Calu3 (cell line): ENCODE results near the gene LY6G6D. TPM values are rescaled to one million over a fixed set of nuclear protein-coding genes. Genes with fewer than 3 reads are reported as not detected.

ENCODE experiments used
- BruUV-seq: library from RNA; stranded (reverse); fragments of 400-500 nt; replicated peaks from 2 replicates; lab custom pipeline; 2021; lab: Mats Ljungman, UMichigan
- CTCF ChIA-PET: fragments of 300-600 bp; sonication (Branson Sonifier 250); formaldehyde crosslinking; loops from one replicate; lab custom pipeline; 2022; ENCODE audit warnings: antibody characterized with exemption; lab: Charles Lee
- DNase-seq: peaks from one replicate; pipeline ENCODE4 v3.0.0; 2022
- H3K27ac Mint-ChIP-seq: one replicate; pipeline ENCODE4 v1.8.0; 2022; ENCODE audit warnings: mixed read lengths; ENCODE audit not compliant: unreplicated experiment
- H3K27me3 Mint-ChIP-seq: one replicate; pipeline ENCODE4 v1.8.0; 2022; ENCODE audit warnings: mixed read lengths; ENCODE audit not compliant: unreplicated experiment
- H3K36me3 Mint-ChIP-seq: one replicate; pipeline ENCODE4 v1.8.0; 2022; ENCODE audit warnings: mild to moderate bottlenecking, moderate library complexity, mixed read lengths; ENCODE audit not compliant: insufficient read depth, unreplicated experiment
- H3K4me1 Mint-ChIP-seq: one replicate; pipeline ENCODE4 v1.8.0; 2022; ENCODE audit warnings: mild to moderate bottlenecking, low read depth, mixed read lengths; ENCODE audit not compliant: unreplicated experiment
- H3K4me3 Mint-ChIP-seq: one replicate; pipeline ENCODE4 v1.8.0; 2022; ENCODE audit warnings: mild to moderate bottlenecking, low read depth, moderate library complexity, mixed read lengths; ENCODE audit not compliant: unreplicated experiment
- H3K9me3 Mint-ChIP-seq: one replicate; pipeline ENCODE4 v1.8.0; 2022; ENCODE audit warnings: low read depth, mixed read lengths; ENCODE audit not compliant: unreplicated experiment
- intact Hi-C: fragments of 100-400 bp; cut with micrococcal nuclease; formaldehyde crosslinking; loops from one replicate; pipeline ENCODE4 v1.10.0; 2022; ENCODE audit not compliant: unreplicated experiment
- total RNA-seq: library from RNA; stranded (reverse); gene quantifications from 2 replicates; pipeline ENCODE4 v1.2.3, GENCODE V29; 2022
- TF ChIP-seq, protein P1 (sequence below): fragments of 200-600 bp; IDR thresholded peaks from one replicate; pipeline ENCODE4 v1.8.0; 2022; ENCODE audit warnings: antibody characterized with exemption; ENCODE audit not compliant: unreplicated experiment

Gene LY6G6D
- total RNA-seq, 1 experiment from 2014 or later: not detected

DNA sequence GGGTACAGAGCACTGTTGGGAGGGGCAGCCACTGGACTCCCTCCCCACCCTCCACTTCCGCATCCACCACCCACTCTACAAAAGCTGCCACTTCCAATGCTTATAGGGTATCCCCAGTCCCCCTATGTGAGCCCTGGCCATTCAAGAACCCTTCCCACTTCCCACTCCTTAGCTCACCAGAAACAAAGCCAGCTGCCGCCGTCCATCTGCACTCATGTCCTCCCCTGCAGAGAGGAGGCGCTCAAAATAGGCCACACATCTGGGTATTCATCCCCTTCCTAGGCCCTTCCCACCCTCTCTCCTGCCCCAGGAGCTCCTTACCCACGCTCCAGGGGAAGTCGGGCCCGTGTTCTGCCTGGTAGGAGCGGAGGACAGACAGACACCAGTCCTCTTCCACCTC is 27.8 kb upstream of the LY6G6D start:
- BruUV-seq: no TSS peak
- H3K27ac Mint-ChIP-seq: no peak overlapping the region
- H3K4me1 Mint-ChIP-seq: peaks cover 25% of the 10 kb centered on the region
- H3K27me3 Mint-ChIP-seq: no peaks in the 10 kb centered on the region
- no peak overlapping the region for H3K4me3 Mint-ChIP-seq
- CTCF ChIA-PET: no interaction called here
- DNase-seq: no peak
- TF ChIP-seq, protein P1, sequence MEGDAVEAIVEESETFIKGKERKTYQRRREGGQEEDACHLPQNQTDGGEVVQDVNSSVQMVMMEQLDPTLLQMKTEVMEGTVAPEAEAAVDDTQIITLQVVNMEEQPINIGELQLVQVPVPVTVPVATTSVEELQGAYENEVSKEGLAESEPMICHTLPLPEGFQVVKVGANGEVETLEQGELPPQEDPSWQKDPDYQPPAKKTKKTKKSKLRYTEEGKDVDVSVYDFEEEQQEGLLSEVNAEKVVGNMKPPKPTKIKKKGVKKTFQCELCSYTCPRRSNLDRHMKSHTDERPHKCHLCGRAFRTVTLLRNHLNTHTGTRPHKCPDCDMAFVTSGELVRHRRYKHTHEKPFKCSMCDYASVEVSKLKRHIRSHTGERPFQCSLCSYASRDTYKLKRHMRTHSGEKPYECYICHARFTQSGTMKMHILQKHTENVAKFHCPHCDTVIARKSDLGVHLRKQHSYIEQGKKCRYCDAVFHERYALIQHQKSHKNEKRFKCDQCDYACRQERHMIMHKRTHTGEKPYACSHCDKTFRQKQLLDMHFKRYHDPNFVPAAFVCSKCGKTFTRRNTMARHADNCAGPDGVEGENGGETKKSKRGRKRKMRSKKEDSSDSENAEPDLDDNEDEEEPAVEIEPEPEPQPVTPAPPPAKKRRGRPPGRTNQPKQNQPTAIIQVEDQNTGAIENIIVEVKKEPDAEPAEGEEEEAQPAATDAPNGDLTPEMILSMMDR: no peak
- H3K9me3 Mint-ChIP-seq: no peaks in the 10 kb centered on the region
- intact Hi-C loops: no loop called here
- peaks cover 44% of the 10 kb centered on the region for H3K36me3 Mint-ChIP-seq

DNA sequence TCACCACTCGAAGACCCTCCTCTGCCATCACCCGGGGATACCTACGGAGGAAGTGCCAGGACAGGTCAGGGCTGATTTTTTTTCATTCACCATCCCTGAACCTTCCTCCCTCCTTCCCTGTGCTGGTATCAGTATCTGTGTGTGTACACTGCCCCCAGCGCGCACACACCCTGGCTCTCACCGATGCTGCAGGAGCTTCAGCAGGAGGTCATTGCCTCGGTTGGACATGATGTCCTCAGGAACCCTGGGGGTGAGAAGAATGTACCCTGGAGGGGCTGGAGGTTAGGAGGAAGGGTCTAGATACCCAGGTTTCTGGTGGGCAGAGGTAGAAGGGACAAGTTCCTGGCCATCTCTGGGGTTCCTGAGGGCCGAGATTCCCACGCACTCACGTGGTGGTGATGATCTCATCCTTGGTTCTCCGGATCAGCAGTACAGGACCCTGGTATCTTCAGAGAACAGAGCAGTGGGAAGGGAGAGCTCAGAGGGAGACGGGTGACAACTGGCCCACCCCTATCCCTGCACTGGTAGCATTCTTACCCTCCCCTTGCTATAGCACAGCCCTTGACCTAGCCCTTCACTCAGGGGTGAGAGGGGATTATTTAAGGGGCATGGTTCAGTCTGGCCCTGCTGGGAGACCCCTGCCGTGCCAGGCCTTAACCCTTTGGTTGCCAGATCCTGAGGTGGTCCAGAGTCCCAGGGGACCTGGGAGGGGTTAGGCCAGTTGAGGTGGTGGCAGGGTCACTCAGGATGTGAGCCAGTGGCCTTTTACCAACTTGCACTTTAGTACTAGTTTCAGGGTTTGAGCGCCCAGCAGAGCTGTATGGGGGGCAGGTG is 27.1 kb upstream of the LY6G6D start:
- TF ChIP-seq, protein P1: no peak
- Mint-ChIP-seq H3K27me3 (no peaks in the 10 kb centered on the region), H3K4me1 (peaks cover 22% of the 10 kb centered on the region), H3K4me3 (no peak overlapping the region), H3K9me3 (no peaks in the 10 kb centered on the region), H3K27ac (no peak overlapping the region), H3K36me3 (peaks cover 45% of the 10 kb centered on the region)
- intact Hi-C loops: no loop called here
- CTCF ChIA-PET: no interaction called here
- no TSS peak for BruUV-seq
- DNase-seq: no peak

DNA sequence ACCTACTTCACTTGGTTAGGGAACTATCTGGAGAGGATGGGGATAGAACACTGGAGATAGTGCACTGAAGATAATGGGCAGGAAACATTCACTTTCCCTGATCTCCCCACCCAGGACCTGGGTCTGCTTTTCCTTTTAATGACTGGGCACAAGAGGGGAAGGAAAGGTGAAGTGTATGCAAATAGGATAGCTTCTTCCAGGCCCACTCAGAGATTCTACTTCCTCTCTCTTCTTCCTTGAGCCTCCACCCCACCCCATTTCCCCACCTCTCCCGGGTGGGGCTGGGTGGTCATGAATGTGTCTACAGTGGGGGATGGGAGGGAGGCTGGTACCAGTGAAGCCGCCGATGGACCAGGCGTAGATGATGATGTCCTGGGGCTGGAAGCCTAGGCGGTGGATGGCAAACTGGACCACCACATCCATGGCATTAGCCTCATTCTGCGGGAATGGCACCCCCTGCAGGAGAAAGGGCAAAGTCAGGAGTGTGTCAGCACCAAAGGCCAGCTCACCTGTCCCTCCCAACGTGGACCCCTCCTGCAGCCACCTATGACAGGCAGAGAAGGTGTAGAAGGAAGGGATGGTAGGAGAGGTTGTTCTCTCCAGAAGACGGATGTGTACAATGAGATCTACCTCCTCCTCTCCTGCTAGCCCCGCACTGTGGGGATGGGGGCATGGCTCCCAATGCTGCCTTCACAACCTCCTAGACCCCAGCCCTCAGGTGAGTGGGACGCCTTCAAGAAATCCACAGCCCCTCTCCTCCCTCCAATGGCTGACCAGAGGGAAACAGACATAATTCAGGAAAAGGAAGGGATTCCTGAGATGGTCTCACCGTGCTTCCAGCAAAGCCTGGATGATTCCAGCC is 25.7 kb upstream of the LY6G6D start:
- BruUV-seq: no TSS peak
- CTCF ChIA-PET: interaction anchor here (1.0 to 2.6 kb wide), 7 partner anchors 8 to 86 kb away, joined by 3 to 8 read pairs (median 4); partner anchors contain the start of genes LY6G5C and MSH5
- H3K27ac Mint-ChIP-seq: no peak overlapping the region
- H3K9me3 Mint-ChIP-seq: no peaks in the 10 kb centered on the region
- DNase-seq: peak; percentile 43
- no peak overlapping the region for H3K4me3 Mint-ChIP-seq
- TF ChIP-seq, protein P1: peak; percentile 44
- H3K27me3 Mint-ChIP-seq: no peaks in the 10 kb centered on the region
- peaks cover 16% of the 10 kb centered on the region for H3K4me1 Mint-ChIP-seq
- intact Hi-C loops: no loop called here
- H3K36me3 Mint-ChIP-seq: peaks cover 46% of the 10 kb centered on the region

DNA sequence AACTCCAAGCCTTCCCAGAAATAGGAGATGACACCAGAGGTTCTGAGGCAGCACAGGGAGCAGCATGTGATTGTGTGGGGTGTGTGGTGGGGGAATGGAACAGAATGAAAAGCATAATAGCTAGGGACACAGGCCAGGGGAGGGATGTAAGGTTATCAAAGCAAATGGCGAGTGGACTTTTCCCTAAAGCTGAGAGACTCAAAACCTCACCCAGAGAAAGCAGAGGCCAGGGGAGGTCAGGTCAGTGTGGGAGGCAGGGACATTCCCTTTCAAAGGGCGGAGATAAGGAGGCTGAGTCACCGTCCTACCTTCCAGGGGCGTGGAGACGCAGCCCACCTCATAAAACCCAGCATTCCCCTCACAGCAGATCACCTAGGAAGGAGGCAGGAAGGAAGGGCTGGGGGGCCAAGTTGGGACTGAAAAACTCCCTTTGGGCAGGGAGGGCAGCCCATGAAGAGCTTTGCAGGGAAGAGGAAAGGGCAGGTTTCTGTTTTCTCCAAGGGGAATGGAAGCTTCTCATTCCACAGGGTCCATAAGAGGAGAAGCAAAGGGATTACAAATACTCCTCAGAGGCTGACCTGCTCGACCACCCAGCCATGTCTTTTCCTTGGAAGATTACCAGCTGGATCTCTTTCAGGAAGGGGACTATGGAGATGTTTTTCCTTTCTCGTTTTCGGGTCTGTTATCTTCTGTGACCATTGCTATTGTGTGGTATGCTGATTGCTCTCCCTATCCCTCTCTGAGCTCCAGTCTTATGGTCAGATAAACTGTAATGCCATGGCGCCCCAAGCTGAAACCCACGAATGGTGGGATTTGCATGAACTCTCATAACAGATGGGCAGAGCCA is 24.7 kb upstream of the LY6G6D start:
- DNase-seq: peak; percentile 27
- TF ChIP-seq, protein P1: no peak
- CTCF ChIA-PET: interaction anchor here (0.6 to 2.6 kb wide), 10 partner anchors 9 to 249 kb away, joined by 3 to 14 read pairs (median 4); partner anchors contain the start of genes LY6G5C and MSH5
- Mint-ChIP-seq H3K27ac (no peak overlapping the region), H3K9me3 (no peaks in the 10 kb centered on the region), H3K4me3 (no peak overlapping the region), H3K4me1 (peaks cover 16% of the 10 kb centered on the region), H3K36me3 (peaks cover 49% of the 10 kb centered on the region), H3K27me3 (no peaks in the 10 kb centered on the region)
- BruUV-seq: no TSS peak
- intact Hi-C loops: no loop called here
